ENCODE measurements around the gene YIF1B. TPM values are rescaled to one million over a fixed set of nuclear protein-coding genes. Genes with fewer than 3 reads are reported as not detected.
A peak's percentile ranks its signal among the peaks of the same experiment; 100 is the strongest.

YIF1B gene
- total and polyA plus RNA-seq, 9 of the 15 experiments (the other 6 are each of a cell fraction or from before 2014, with no cell fraction given), result 8.5 to 586 (median 323) TPM

GRCh38 chr19:38307597-38307996, 8.2 kb downstream of the YIF1B start:
- H3K4me3 ChIP-seq, result no peak overlapping the region
- H3K9me3 ChIP-seq (replicated peaks; ENCODE audit: control insufficient read depth, insufficient read depth, low read depth, low read length), result no peaks in the 10 kb centered on the region
- peaks cover 5% of the 10 kb centered on the region for H3K9me1 ChIP-seq (ENCODE audit: control insufficient read depth, insufficient read depth, low read length)
- ChIA-PET POLR2A (interaction anchor here (0.7 kb wide), 1 partner anchor 9 kb away, joined by 4 read pairs; no protein-coding TSS in a partner anchor), CTCF (ENCODE audit: low intra/inter-chr PET ratio) (no interaction called here)
- peaks cover 5% of the 10 kb centered on the region; the same call in 1 of the 2 replicates for H4K20me1 ChIP-seq (replicated peaks; ENCODE audit: control insufficient read depth, insufficient read depth, low read length)
- DNase-seq (ENCODE audit: extremely low read depth in 1 of 4, low spot score in 3 of 4), result no peak
- H3K4me1 ChIP-seq (replicated peaks in 1 of 2; ENCODE audit: control insufficient read depth in 2 of 2, insufficient read depth in 2 of 2, low read length in 2 of 2), result peaks cover 27 to 71% of the 10 kb centered on the region in 2 experiments
- H2AFZ ChIP-seq (ENCODE audit: low read depth, low read length), result no peak overlapping the region
- intact Hi-C loops (cut with micrococcal nuclease) (no loop called here), in situ Hi-C loops (cut with MboI) (no loop called here)
- H3K27ac ChIP-seq (ENCODE audit: extremely low read depth, low read depth, low read length), result no peak overlapping the region
- no peak for FAIRE-seq
- no peak for ATAC-seq
- no peak overlapping the region for H3K4me2 ChIP-seq (ENCODE audit: insufficient read depth, low read length)
- H3K27me3 ChIP-seq (ENCODE audit: control insufficient read depth in 2 of 2, insufficient read depth in 2 of 2, low read length in 2 of 2), result no peaks in the 10 kb centered on the region
- BruUV-seq (replicated peaks), result no TSS peak
- H3K79me2 ChIP-seq (ENCODE audit: control insufficient read depth, insufficient read depth, low read length), result peaks cover 40% of the 10 kb centered on the region
- 88% methylated on average over 8 of the region's 8 CpGs for WGBS (ENCODE audit: insufficient coverage, low coverage, missing lambda C conversion rate)
- peaks cover 84% of the 10 kb centered on the region for H3K36me3 ChIP-seq (ENCODE audit: control insufficient read depth, insufficient read depth, low read length)
- peak overlapping the region in 1 of 2 experiments; percentile 58; a peak in 2 of 4 replicates for H3K9ac ChIP-seq (ENCODE audit: insufficient read depth in 1 of 2, low read depth in 2 of 2, low read length in 2 of 2)
- no peak for TF ChIP-seq E2F3 (CRISPR knock-in tag; IDR thresholded peaks at IDR 0.05)
- TF ChIP-seq RBFOX2 (IDR thresholded peaks at IDR 0.05; ENCODE audit: low read depth, low read length), result peak; percentile 55; the same call in 1 of the 2 replicates

GRCh38 chr19:38307076-38307475, 8.7 kb downstream of the YIF1B start:
- Histone ChIP-seq H4K20me1 (replicated peaks; ENCODE audit: control insufficient read depth, insufficient read depth, low read length) (peaks cover 5% of the 10 kb centered on the region; the same call in 1 of the 2 replicates), H3K79me2 (ENCODE audit: control insufficient read depth, insufficient read depth, low read length) (peaks cover 35% of the 10 kb centered on the region), H2AFZ (ENCODE audit: low read depth, low read length) (no peak overlapping the region), H3K4me1 (replicated peaks in 1 of 2; ENCODE audit: control insufficient read depth in 2 of 2, insufficient read depth in 2 of 2, low read length in 2 of 2) (peaks cover 24 to 71% of the 10 kb centered on the region in 2 experiments), H3K4me2 (ENCODE audit: insufficient read depth, low read length) (no peak overlapping the region), H3K9ac (ENCODE audit: insufficient read depth in 1 of 2, low read depth in 2 of 2, low read length in 2 of 2) (peak overlapping the region in 1 of 2 experiments; percentile 58; a peak in 1 of 4 replicates), H3K36me3 (ENCODE audit: control insufficient read depth, insufficient read depth, low read length) (peaks cover 79% of the 10 kb centered on the region; the same call in 2 of the 3 replicates), H3K27ac (ENCODE audit: extremely low read depth, low read depth, low read length) (no peak overlapping the region), H3K9me1 (ENCODE audit: control insufficient read depth, insufficient read depth, low read length) (peaks cover 5% of the 10 kb centered on the region), H3K9me3 (replicated peaks; ENCODE audit: control insufficient read depth, insufficient read depth, low read depth, low read length) (no peaks in the 10 kb centered on the region), H3K27me3 (ENCODE audit: control insufficient read depth in 2 of 2, insufficient read depth in 2 of 2, low read length in 2 of 2) (no peaks in the 10 kb centered on the region), H3K4me3 (no peak overlapping the region)
- in situ Hi-C loops (cut with MboI) (no loop called here), intact Hi-C loops (cut with micrococcal nuclease) (no loop called here)
- WGBS (ENCODE audit: insufficient coverage, low coverage, missing lambda C conversion rate), result 96% methylated on average over 4 of the region's 4 CpGs
- BruUV-seq (replicated peaks), result no TSS peak
- ATAC-seq (no peak), DNase-seq (ENCODE audit: extremely low read depth in 1 of 4, low spot score in 3 of 4) (no peak), FAIRE-seq (no peak)
- POLR2A ChIA-PET, result interaction anchor here (0.7 kb wide), 1 partner anchor 9 kb away, joined by 4 read pairs; no protein-coding TSS in a partner anchor
- CTCF ChIA-PET (ENCODE audit: low intra/inter-chr PET ratio), result no interaction called here
- TF ChIP-seq MXI1 (IDR thresholded peaks at IDR 0.05; ENCODE audit: low read depth, low read length) (no peak), HDAC3 (IDR thresholded peaks at IDR 0.05; ENCODE audit: borderline replicate concordance, partially characterized antibody) (no peak), ZFP1 (CRISPR knock-in tag; IDR thresholded peaks at IDR 0.05) (no peak), NR2C2 (CRISPR knock-in tag; IDR thresholded peaks at IDR 0.05) (no peak), NR2C2 (tag; IDR thresholded peaks at IDR 0.05) (no peak), NCOA2 (IDR thresholded peaks at IDR 0.05; ENCODE audit: partially characterized antibody in 2 of 2) (no peak), RBM25 (IDR thresholded peaks at IDR 0.05; ENCODE audit: low read depth, low read length, severe bottlenecking) (no peak), KAT7 (CRISPR knock-in tag; IDR thresholded peaks at IDR 0.05; ENCODE audit: borderline replicate concordance) (no peak), ZNF717 (CRISPR knock-in tag; IDR thresholded peaks at IDR 0.05) (no peak), SAFB (IDR thresholded peaks at IDR 0.05; ENCODE audit: borderline replicate concordance, low read depth, low read length) (no peak), SMAD2 (IDR thresholded peaks at IDR 0.05; ENCODE audit: low read depth, low read length) (no peak), PURB (CRISPR knock-in tag; IDR thresholded peaks at IDR 0.05; ENCODE audit: low read depth) (no peak), HNRNPL (IDR thresholded peaks at IDR 0.05; ENCODE audit: low read depth, low read length) (no peak), NFYB (IDR thresholded peaks at IDR 0.05; ENCODE audit: extremely low read depth, insufficient read length) (no peak), ZBTB43 (CRISPR knock-in tag; IDR thresholded peaks at IDR 0.05) (no peak)

Measured in K562 (cell line).